PFSK-1 (cell line): ENCODE data around the gene ZFYVE9.

Source experiments
- FOXP2 ChIP-seq: optimal IDR thresholded peaks from 2 replicates; pipeline ENCODE3; 2011; ENCODE audit warnings: borderline replicate concordance, control low read depth, inconsistent platforms; ENCODE audit not compliant: insufficient read depth; ENCODE audit errors: extremely low read length, extremely low read depth
- POLR2AphosphoS5 ChIP-seq: IDR thresholded peaks from 2 replicates; pipeline ENCODE4 v1.6.1; 2012; ENCODE audit warnings: low read depth, mild to moderate bottlenecking, control low read depth, low read length, moderate library complexity
- REST ChIP-seq, 2 experiments: IDR thresholded peaks; 2 replicates each; pipeline versions ENCODE4 v1.6.1 to v1.8.0; 2011 to 2012; ENCODE audit warnings: low read depth in 2 of 2, low read length in 2 of 2, control low read depth in 1 of 2, inconsistent platforms in 1 of 2, mild to moderate bottlenecking in 1 of 2, moderate library complexity in 1 of 2; ENCODE audit not compliant: insufficient read depth in 1 of 2
- SIN3A ChIP-seq: IDR thresholded peaks from 2 replicates; pipeline ENCODE4 v1.6.1; 2012; ENCODE audit warnings: mild to moderate bottlenecking, low read length, moderate library complexity, borderline replicate concordance; ENCODE audit not compliant: insufficient read depth
- TAF1 ChIP-seq: IDR thresholded peaks from 2 replicates; pipeline ENCODE4 v1.6.1; 2012; ENCODE audit warnings: low read length, control low read depth, borderline replicate concordance; ENCODE audit not compliant: insufficient read depth

ZFYVE9 gene

GRCh38 chr1:52259886-52260285 lies 118.0 kb downstream of the ZFYVE9 start:
- TF ChIP-seq POLR2AphosphoS5 (no peak), SIN3A (no peak), TAF1 (no peak), REST (IDR thresholded peaks at IDR 0.05; ENCODE audit: insufficient read depth in 1 of 2, low read depth in 2 of 2, low read length in 2 of 2) (no peak), FOXP2 (no peak)

GRCh38 chr1:52263153-52263910 lies 121.4 kb downstream of the ZFYVE9 start:
- TF ChIP-seq TAF1 (no peak), FOXP2 (no peak), REST (IDR thresholded peaks at IDR 0.05; ENCODE audit: insufficient read depth in 1 of 2, low read depth in 2 of 2, low read length in 2 of 2) (no peak), POLR2AphosphoS5 (no peak), SIN3A (no peak)

- TF ChIP-seq TAF1 (no peak), SIN3A (no peak), REST (IDR thresholded peaks at IDR 0.05; ENCODE audit: insufficient read depth in 1 of 2, low read depth in 2 of 2, low read length in 2 of 2) (no peak), POLR2AphosphoS5 (no peak), FOXP2 (no peak)
Observed at GRCh38 chr1:52264530-52265115, 122.7 kb downstream of the ZFYVE9 start.

GRCh38 chr1:52266507-52266906 lies 124.6 kb downstream of the ZFYVE9 start:
- TF ChIP-seq SIN3A (no peak), POLR2AphosphoS5 (no peak), REST (IDR thresholded peaks at IDR 0.05; ENCODE audit: insufficient read depth in 1 of 2, low read depth in 2 of 2, low read length in 2 of 2) (no peak), TAF1 (no peak), FOXP2 (no peak)

- TF ChIP-seq REST (IDR thresholded peaks at IDR 0.05; ENCODE audit: insufficient read depth in 1 of 2, low read depth in 2 of 2, low read length in 2 of 2) (no peak), SIN3A (no peak), POLR2AphosphoS5 (no peak), TAF1 (no peak), FOXP2 (no peak)
Observed at GRCh38 chr1:52268372-52268771, 126.5 kb downstream of the ZFYVE9 start.
